GM23338 (cell line): ENCODE measurements around the gene MCU. TPM values are rescaled to one million over a fixed set of nuclear protein-coding genes. Genes with fewer than 3 reads are reported as not detected.

Experiments used
- ATAC-seq: fragments of 200-7000 bp; cut with Tn5 transposase; 3 replicates; pipeline ENCODE4 v1.9.1; 2020
- DNase-seq: peaks from one replicate; pipeline ENCODE4 v3.0.0-alpha.2; 2015; ENCODE audit warnings: low spot score
- H2AFZ ChIP-seq: fragments of 200-600 bp; sonication (generic); 2 replicates; pipeline ENCODE4 v1.8.0; 2016; ENCODE audit warnings: antibody characterized with exemption, mild to moderate bottlenecking, moderate library complexity
- H3F3A ChIP-seq: fragments of 200-600 bp; sonication (generic); replicated peaks from 2 replicates; pipeline ENCODE4 v1.8.0; 2017; ENCODE audit warnings: antibody characterized with exemption, mixed run types, low read depth
- H3K27ac ChIP-seq: fragments of 200-600 bp; sonication (generic); 2 replicates; pipeline ENCODE4 v1.6.1; 2016; ENCODE audit warnings: low read depth
- H3K27me3 ChIP-seq: fragments of 200-600 bp; sonication (generic); 2 replicates; pipeline ENCODE4 v1.8.0; 2016; ENCODE audit warnings: mild to moderate bottlenecking, mixed run types, moderate library complexity; ENCODE audit not compliant: insufficient read depth
- H3K36me3 ChIP-seq: fragments of 200-600 bp; sonication (generic); 2 replicates; pipeline ENCODE4 v1.8.0; 2016; ENCODE audit warnings: mild to moderate bottlenecking; ENCODE audit not compliant: insufficient read depth
- H3K4me1 ChIP-seq: fragments of 200-600 bp; sonication (generic); 2 replicates; pipeline ENCODE4 v1.8.0; 2016; ENCODE audit warnings: mild to moderate bottlenecking, moderate library complexity; ENCODE audit not compliant: insufficient read depth
- H3K4me2 ChIP-seq: fragments of 200-600 bp; sonication (generic); 2 replicates; pipeline ENCODE4 v1.7.1; 2017; ENCODE audit warnings: mixed run types
- H3K4me3 ChIP-seq: fragments of 200-600 bp; sonication (generic); 2 replicates; pipeline ENCODE4 v1.6.1; 2016; ENCODE audit warnings: mixed run types
- H3K79me2 ChIP-seq: fragments of 200-600 bp; sonication (generic); replicated peaks from 2 replicates; pipeline ENCODE4 v1.8.0; 2017; ENCODE audit warnings: mild to moderate bottlenecking; ENCODE audit not compliant: insufficient read depth
- H3K9me2 ChIP-seq: fragments of 200-600 bp; sonication (generic); 2 replicates; pipeline ENCODE4 v1.8.0; 2017; ENCODE audit not compliant: insufficient read depth
- H4K20me1 ChIP-seq: fragments of 200-600 bp; sonication (generic); replicated peaks from 2 replicates; pipeline ENCODE4 v1.8.0; 2017; ENCODE audit warnings: mild to moderate bottlenecking; ENCODE audit not compliant: insufficient read depth
- H3K27ac Mint-ChIP-seq: 2 replicates; pipeline ENCODE4 v1.8.0; 2020; ENCODE audit warnings: inconsistent platforms, mild to moderate bottlenecking, moderate library complexity, mixed read lengths
- H3K27me3 Mint-ChIP-seq: 3 replicates; pipeline ENCODE4 v1.8.0; 2022; ENCODE audit warnings: low read depth, mild to moderate bottlenecking, moderate library complexity, mixed read lengths, inconsistent platforms; ENCODE audit not compliant: insufficient read depth, poor library complexity
- H3K36me3 Mint-ChIP-seq: 3 replicates; pipeline ENCODE4 v1.8.0; 2021; ENCODE audit warnings: low read depth, mild to moderate bottlenecking, inconsistent platforms, moderate library complexity, mixed read lengths
- H3K4me1 Mint-ChIP-seq: 3 replicates; pipeline ENCODE4 v1.8.0; 2020; ENCODE audit warnings: mild to moderate bottlenecking, inconsistent platforms, mixed read lengths
- H3K4me3 Mint-ChIP-seq: 3 replicates; pipeline ENCODE4 v1.8.0; 2021; ENCODE audit warnings: moderate library complexity, mild to moderate bottlenecking, inconsistent platforms, mixed read lengths
- H3K9me3 Mint-ChIP-seq: 3 replicates; pipeline ENCODE4 v1.8.0; 2020; ENCODE audit warnings: moderate library complexity, mild to moderate bottlenecking, inconsistent platforms, mixed read lengths
- CREB1 ChIP-seq: fragments of 250-450 bp; sonication (Bioruptor Pico); IDR thresholded peaks from 2 replicates; pipeline ENCODE4 v1.5.0; 2020; ENCODE audit warnings: low read depth, mild to moderate bottlenecking, moderate library complexity
- CTCF ChIP-seq, 2 experiments: fragments of 200-600 bp in 1 of 2; sonication (generic) in 1 of 2; conservative IDR thresholded peaks; 2 replicates each; pipeline versions ENCODE4 v1.5.1 to v1.6.1; 2016 to 2017; ENCODE audit warnings: antibody characterized with exemption in 2 of 2, low read depth in 2 of 2, mild to moderate bottlenecking in 2 of 2, moderate library complexity in 1 of 2
- JUNB ChIP-seq: IDR thresholded peaks from one replicate; pipeline ENCODE4 v1.6.1; 2016; ENCODE audit warnings: antibody characterized with exemption; ENCODE audit not compliant: unreplicated experiment
- POLR2AphosphoS5 ChIP-seq: IDR thresholded peaks from 2 replicates; pipeline ENCODE4 v1.6.1; 2016; ENCODE audit warnings: antibody characterized with exemption, low read depth
- STAT1 ChIP-seq: IDR thresholded peaks from one replicate; pipeline ENCODE4 v1.6.1; 2016; ENCODE audit warnings: antibody characterized with exemption; ENCODE audit not compliant: unreplicated experiment
- ZNF114 ChIP-seq: fragments of 250-450 bp; sonication (Bioruptor Pico); IDR thresholded peaks from 2 replicates; pipeline ENCODE4 v1.5.0; 2020; ENCODE audit warnings: mild to moderate bottlenecking, moderate library complexity
- polyA plus RNA-seq: library from polyadenylated mRNA; unstranded; fragments of >200 nt; fragmentation: Nextera tagmentation; extraction: Ambion mirVana; gene quantifications from 2 replicates; pipeline ENCODE4 v1.2.1, GENCODE V29; 2016
- total RNA-seq: library from RNA; depleted of rRNA; stranded (reverse); fragments of >200 nt; shearing (Covaris generic); gene quantifications from 2 replicates; pipeline ENCODE4 v1.2.3, GENCODE V29; 2014
- TF ChIP-seq, protein P1 (sequence below): IDR thresholded peaks from one replicate; pipeline ENCODE4 v1.6.1; 2018; ENCODE audit warnings: antibody characterized with exemption; ENCODE audit not compliant: unreplicated experiment
- TF ChIP-seq, protein P2 (sequence below): fragments of 250-450 bp; sonication (Bioruptor Pico); IDR thresholded peaks from 2 replicates; pipeline ENCODE4 v1.5.0; 2020; ENCODE audit warnings: mild to moderate bottlenecking, moderate library complexity

Gene MCU
- total and polyA plus RNA-seq, 2 experiments from 2014 or later, result 41.8 to 68.2 TPM

GRCh38 chr10:72712136-72712535, 20.2 kb downstream of the MCU start (continued):
- TF ChIP-seq, protein P1, sequence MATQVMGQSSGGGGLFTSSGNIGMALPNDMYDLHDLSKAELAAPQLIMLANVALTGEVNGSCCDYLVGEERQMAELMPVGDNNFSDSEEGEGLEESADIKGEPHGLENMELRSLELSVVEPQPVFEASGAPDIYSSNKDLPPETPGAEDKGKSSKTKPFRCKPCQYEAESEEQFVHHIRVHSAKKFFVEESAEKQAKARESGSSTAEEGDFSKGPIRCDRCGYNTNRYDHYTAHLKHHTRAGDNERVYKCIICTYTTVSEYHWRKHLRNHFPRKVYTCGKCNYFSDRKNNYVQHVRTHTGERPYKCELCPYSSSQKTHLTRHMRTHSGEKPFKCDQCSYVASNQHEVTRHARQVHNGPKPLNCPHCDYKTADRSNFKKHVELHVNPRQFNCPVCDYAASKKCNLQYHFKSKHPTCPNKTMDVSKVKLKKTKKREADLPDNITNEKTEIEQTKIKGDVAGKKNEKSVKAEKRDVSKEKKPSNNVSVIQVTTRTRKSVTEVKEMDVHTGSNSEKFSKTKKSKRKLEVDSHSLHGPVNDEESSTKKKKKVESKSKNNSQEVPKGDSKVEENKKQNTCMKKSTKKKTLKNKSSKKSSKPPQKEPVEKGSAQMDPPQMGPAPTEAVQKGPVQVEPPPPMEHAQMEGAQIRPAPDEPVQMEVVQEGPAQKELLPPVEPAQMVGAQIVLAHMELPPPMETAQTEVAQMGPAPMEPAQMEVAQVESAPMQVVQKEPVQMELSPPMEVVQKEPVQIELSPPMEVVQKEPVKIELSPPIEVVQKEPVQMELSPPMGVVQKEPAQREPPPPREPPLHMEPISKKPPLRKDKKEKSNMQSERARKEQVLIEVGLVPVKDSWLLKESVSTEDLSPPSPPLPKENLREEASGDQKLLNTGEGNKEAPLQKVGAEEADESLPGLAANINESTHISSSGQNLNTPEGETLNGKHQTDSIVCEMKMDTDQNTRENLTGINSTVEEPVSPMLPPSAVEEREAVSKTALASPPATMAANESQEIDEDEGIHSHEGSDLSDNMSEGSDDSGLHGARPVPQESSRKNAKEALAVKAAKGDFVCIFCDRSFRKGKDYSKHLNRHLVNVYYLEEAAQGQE, result no peak
- TF ChIP-seq CREB1 (CRISPR knock-in tag) (no peak), POLR2AphosphoS5 (no peak), ZNF114 (no peak), CTCF (conservative IDR thresholded peaks at IDR 0.05; ENCODE audit: low read depth in 2 of 2) (no peak), JUNB (no peak)

DNA sequence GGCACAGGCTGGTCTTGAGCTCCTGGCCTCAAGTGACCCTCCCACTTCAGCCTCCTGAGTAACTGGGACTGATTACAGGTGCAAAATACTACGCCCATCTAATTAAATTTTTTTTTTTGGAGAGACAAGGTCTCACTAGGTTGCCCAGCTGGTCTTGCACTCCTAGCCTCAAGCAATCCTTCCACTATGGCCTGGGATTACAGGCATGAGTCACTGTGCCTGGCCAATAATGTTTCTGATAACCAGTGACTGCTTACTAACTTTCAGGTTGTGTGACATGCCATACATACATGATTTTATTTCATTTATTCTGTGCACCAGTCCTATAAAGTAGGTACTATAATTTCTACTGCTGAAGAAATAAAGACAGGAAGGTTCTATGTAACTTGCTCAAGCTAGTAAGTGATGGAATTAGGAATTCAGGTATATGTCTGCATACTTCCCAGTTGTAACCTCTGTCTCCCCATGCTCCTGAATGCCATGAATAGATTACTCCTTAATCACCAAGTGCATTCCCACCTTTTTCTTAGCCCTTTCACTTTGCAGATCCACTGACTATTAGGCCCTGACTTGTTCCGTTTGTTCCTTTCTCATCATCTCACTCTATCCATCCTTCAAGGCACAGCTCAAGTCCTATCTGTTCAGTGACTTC, 28.1 kb downstream of the MCU start:
- H3K27ac Mint-ChIP-seq, result peak overlapping the region; percentile 41; the same call in 1 of the 2 replicates
- TF ChIP-seq POLR2AphosphoS5 (no peak), STAT1 (no peak), ZNF114 (no peak)
- TF ChIP-seq, protein P1, result no peak
- TF ChIP-seq, protein P2, sequence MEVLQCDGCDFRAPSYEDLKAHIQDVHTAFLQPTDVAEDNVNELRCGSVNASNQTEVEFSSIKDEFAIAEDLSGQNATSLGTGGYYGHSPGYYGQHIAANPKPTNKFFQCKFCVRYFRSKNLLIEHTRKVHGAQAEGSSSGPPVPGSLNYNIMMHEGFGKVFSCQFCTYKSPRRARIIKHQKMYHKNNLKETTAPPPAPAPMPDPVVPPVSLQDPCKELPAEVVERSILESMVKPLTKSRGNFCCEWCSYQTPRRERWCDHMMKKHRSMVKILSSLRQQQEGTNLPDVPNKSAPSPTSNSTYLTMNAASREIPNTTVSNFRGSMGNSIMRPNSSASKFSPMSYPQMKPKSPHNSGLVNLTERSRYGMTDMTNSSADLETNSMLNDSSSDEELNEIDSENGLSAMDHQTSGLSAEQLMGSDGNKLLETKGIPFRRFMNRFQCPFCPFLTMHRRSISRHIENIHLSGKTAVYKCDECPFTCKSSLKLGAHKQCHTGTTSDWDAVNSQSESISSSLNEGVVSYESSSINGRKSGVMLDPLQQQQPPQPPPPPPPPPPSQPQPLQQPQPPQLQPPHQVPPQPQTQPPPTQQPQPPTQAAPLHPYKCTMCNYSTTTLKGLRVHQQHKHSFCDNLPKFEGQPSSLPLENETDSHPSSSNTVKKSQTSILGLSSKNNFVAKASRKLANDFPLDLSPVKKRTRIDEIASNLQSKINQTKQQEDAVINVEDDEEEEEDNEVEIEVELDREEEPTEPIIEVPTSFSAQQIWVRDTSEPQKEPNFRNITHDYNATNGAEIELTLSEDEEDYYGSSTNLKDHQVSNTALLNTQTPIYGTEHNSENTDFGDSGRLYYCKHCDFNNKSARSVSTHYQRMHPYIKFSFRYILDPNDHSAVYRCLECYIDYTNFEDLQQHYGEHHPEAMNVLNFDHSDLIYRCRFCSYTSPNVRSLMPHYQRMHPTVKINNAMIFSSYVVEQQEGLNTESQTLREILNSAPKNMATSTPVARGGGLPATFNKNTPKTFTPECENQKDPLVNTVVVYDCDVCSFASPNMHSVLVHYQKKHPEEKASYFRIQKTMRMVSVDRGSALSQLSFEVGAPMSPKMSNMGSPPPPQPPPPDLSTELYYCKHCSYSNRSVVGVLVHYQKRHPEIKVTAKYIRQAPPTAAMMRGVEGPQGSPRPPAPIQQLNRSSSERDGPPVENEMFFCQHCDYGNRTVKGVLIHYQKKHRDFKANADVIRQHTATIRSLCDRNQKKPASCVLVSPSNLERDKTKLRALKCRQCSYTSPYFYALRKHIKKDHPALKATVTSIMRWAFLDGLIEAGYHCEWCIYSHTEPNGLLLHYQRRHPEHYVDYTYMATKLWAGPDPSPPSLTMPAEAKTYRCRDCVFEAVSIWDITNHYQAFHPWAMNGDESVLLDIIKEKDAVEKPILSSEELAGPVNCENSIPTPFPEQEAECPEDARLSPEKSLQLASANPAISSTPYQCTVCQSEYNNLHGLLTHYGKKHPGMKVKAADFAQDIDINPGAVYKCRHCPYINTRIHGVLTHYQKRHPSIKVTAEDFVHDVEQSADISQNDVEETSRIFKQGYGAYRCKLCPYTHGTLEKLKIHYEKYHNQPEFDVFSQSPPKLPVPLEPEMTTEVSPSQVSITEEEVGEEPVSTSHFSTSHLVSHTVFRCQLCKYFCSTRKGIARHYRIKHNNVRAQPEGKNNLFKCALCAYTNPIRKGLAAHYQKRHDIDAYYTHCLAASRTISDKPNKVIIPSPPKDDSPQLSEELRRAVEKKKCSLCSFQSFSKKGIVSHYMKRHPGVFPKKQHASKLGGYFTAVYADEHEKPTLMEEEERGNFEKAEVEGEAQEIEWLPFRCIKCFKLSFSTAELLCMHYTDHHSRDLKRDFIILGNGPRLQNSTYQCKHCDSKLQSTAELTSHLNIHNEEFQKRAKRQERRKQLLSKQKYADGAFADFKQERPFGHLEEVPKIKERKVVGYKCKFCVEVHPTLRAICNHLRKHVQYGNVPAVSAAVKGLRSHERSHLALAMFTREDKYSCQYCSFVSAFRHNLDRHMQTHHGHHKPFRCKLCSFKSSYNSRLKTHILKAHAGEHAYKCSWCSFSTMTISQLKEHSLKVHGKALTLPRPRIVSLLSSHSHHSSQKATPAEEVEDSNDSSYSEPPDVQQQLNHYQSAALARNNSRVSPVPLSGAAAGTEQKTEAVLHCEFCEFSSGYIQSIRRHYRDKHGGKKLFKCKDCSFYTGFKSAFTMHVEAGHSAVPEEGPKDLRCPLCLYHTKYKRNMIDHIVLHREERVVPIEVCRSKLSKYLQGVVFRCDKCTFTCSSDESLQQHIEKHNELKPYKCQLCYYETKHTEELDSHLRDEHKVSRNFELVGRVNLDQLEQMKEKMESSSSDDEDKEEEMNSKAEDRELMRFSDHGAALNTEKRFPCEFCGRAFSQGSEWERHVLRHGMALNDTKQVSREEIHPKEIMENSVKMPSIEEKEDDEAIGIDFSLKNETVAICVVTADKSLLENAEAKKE (CRISPR knock-in tag), result no peak

More for the DNA sequence above, 28.1 kb downstream of the MCU start:
- Histone ChIP-seq H3K9me2 (no peaks in the 10 kb centered on the region), H2AFZ (no peak overlapping the region), H3K4me1 (peaks cover 12% of the 10 kb centered on the region), H3K4me2 (no peak overlapping the region), H3F3A (no peaks in the 10 kb centered on the region), H3K27ac (no peak overlapping the region; the same call in 1 of the 2 replicates), H3K4me3 (no peak overlapping the region), H4K20me1 (0 out of 2 replicates have a peak, but pooled peaks cover 3% of the 10 kb centered on the region), H3K79me2 (peaks cover 46% of the 10 kb centered on the region), H3K27me3 (no peaks in the 10 kb centered on the region), H3K36me3 (no peaks in the 10 kb centered on the region)
- H3K4me1 Mint-ChIP-seq, result peaks cover 23% of the 10 kb centered on the region
- no peaks in the 10 kb centered on the region for H3K27me3 Mint-ChIP-seq
- ATAC-seq (peak; percentile 70), DNase-seq (peak; percentile 50)
- no peak overlapping the region for H3K4me3 Mint-ChIP-seq
- H3K36me3 Mint-ChIP-seq, result peaks cover 6% of the 10 kb centered on the region; the same call in 1 of the 3 replicates
- no peaks in the 10 kb centered on the region for H3K9me3 Mint-ChIP-seq
